Type B pancreatic cell (in vitro differentiated cells): ENCODE results near the gene VMP1. TPM values are rescaled to one million over a fixed set of nuclear protein-coding genes. Genes with fewer than 3 reads are reported as not detected.

Source experiments
- DNase-seq: peaks from one replicate; pipeline ENCODE4 v3.0.0; 2021; ENCODE audit warnings: mixed read lengths; ENCODE audit not compliant: unreplicated experiment; ENCODE audit errors: extremely low spot score
- H3K27ac Mint-ChIP-seq: 2 replicates; pipeline ENCODE4 v1.8.0; 2021; ENCODE audit warnings: mild to moderate bottlenecking, mixed read lengths
- H3K27me3 Mint-ChIP-seq: 2 replicates; pipeline ENCODE4 v1.8.0; 2021; ENCODE audit warnings: mixed read lengths
- H3K36me3 Mint-ChIP-seq: 2 replicates; pipeline ENCODE4 v1.8.0; 2021; ENCODE audit warnings: mixed read lengths
- H3K4me1 Mint-ChIP-seq: one replicate; pipeline ENCODE4 v1.8.0; 2021; ENCODE audit warnings: mixed read lengths; ENCODE audit not compliant: unreplicated experiment
- H3K4me3 Mint-ChIP-seq: 2 replicates; pipeline ENCODE4 v1.8.0; 2021; ENCODE audit warnings: mild to moderate bottlenecking, mixed read lengths
- H3K9me3 Mint-ChIP-seq: 2 replicates; pipeline ENCODE4 v1.8.0; 2021; ENCODE audit warnings: mixed read lengths
- CTCF ChIP-seq: fragments of 200-600 bp; sonication (generic); conservative IDR thresholded peaks from 2 replicates; pipeline ENCODE4 v1.5.0; 2021; ENCODE audit warnings: antibody characterized with exemption, mild to moderate bottlenecking
- long read RNA-seq: library from polyadenylated mRNA; unstranded; transcript quantifications from one replicate; pipeline ENCODE4 v2.0.0, GENCODE V29; 2020
- total RNA-seq: library from RNA; stranded (reverse); gene quantifications from 2 replicates; pipeline ENCODE4 v1.2.1, GENCODE V29; 2021; ENCODE audit warnings: low replicate concordance

The VMP1 gene
- total RNA-seq, result 124 and 157 TPM in 2 replicates
- long read RNA-seq, full-length matches to known transcripts, result 509 of 578 reads
- long read RNA-seq, partial matches to known transcripts, result 9 of 578 reads
- long read RNA-seq, other reads (novel, unspliced or antisense), result 60 of 578 reads

DNA sequence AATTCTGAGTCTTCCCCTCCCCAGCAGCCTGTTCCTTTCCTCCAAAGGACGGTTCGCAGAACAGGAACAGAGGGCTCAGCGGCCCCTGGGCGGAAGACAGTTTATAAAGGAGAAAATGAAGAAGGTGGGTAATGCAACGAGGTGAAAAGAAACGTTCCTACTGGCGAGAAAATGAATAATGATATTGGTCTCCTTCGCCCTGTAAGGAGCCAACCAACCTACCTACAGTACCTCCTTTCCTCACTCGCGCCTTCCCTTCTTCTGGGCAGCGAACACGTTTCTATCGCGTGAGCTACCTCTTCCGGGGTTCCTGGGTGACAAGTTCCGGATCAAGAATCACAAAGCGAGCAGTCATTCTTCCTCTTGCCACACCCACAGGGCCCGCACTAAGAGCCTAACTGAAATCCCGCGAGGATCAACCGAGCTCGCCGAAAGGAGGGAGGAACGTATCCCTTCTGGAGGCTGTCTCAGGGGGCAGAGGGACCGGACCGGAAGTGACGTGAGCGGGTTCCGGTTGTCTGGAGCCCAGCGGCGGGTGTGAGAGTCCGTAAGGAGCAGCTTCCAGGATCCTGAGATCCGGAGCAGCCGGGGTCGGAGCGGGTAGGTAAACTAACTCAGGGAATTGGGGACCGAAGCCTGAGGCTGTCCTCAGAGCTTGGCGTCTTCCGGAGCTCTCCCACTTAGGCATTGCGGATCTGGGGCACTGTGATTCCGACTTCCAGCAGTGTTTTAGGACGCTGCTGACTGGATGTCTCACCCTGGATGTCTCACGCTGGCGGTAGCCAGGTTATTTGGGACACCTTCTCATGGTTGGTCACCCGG is at the start of gene VMP1, which contains the start of gene PTRH2:
TSS of gene VMP1 (plus strand) at position 506 of the 822 bp plus-strand sequence. CDS start 23,793 bp downstream, outside the sequence.
TSS of gene PTRH2 (minus strand) at position 282 of the 822 bp plus-strand sequence. CDS start 9,452 bp downstream, outside the sequence.
- Mint-ChIP-seq H3K27ac (peak within 1 kb of the TSS; percentile 96), H3K9me3 (no peaks in the 10 kb centered on the region), H3K4me3 (peak within 1 kb of the TSS; percentile 97), H3K36me3 (peaks cover 6% of the 10 kb centered on the region), H3K27me3 (no peaks in the 10 kb centered on the region), H3K4me1 (peaks cover 26% of the 10 kb centered on the region)
- DNase-seq, result peak; percentile 96
- TF ChIP-seq CTCF, result no peak

- H3K9me3 Mint-ChIP-seq, result no peaks in the 10 kb centered on the region
- TF ChIP-seq CTCF, result no peak
- H3K4me3 Mint-ChIP-seq, result no peak overlapping the region
- H3K4me1 Mint-ChIP-seq, result no peaks in the 10 kb centered on the region
- no peak for DNase-seq
- no peak overlapping the region for H3K27ac Mint-ChIP-seq
- H3K27me3 Mint-ChIP-seq, result no peaks in the 10 kb centered on the region
- peaks cover 15% of the 10 kb centered on the region for H3K36me3 Mint-ChIP-seq
Observed at GRCh38 chr17:59666235-59666634, 41.2 kb upstream of the VMP1 start.

- DNase-seq, result no peak
- H3K27me3 Mint-ChIP-seq, result no peaks in the 10 kb centered on the region
Observed at GRCh38 chr17:59668816-59669215, 38.6 kb upstream of the VMP1 start.

GRCh38 chr17:59669411-59669810 is 38.0 kb upstream of the VMP1 start:
- H3K36me3 Mint-ChIP-seq, result peaks cover 26% of the 10 kb centered on the region
- no peaks in the 10 kb centered on the region for H3K27me3 Mint-ChIP-seq
- no peak for TF ChIP-seq CTCF
- no peak overlapping the region for H3K27ac Mint-ChIP-seq
- no peaks in the 10 kb centered on the region for H3K4me1 Mint-ChIP-seq
- no peaks in the 10 kb centered on the region for H3K9me3 Mint-ChIP-seq
- no peak overlapping the region for H3K4me3 Mint-ChIP-seq
- no peak for DNase-seq

More at GRCh38 chr17:59668816-59669215, 38.6 kb upstream of the VMP1 start:
- no peak for TF ChIP-seq CTCF
- no peaks in the 10 kb centered on the region for H3K9me3 Mint-ChIP-seq
- peaks cover 23% of the 10 kb centered on the region for H3K36me3 Mint-ChIP-seq
- no peaks in the 10 kb centered on the region for H3K4me1 Mint-ChIP-seq
- no peak overlapping the region for H3K27ac Mint-ChIP-seq
- H3K4me3 Mint-ChIP-seq, result no peak overlapping the region

DNA sequence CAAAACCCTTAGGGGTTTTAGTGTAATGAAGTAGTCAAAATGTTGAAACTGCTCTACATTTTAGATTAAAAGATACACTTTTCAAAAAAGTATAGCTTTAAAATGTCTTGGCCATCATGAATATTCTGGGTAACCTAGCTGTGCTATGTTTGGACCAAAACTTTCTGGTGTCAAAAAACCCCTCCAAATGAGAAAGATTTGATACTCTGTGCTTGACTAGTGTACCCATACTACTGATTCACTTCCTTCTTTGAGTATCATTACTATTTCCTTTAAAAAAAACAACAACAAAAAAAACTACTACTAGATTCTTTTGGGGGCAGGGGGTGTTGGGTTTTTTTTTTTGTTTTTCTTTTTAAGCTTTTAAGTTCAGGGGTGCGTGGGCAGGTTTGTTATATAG is 37.5 kb upstream of the VMP1 start:
- H3K9me3 Mint-ChIP-seq, result no peaks in the 10 kb centered on the region
- no peak overlapping the region for H3K4me3 Mint-ChIP-seq
- H3K27me3 Mint-ChIP-seq, result no peaks in the 10 kb centered on the region
- H3K4me1 Mint-ChIP-seq, result no peaks in the 10 kb centered on the region
- DNase-seq, result no peak
- TF ChIP-seq CTCF, result no peak
- H3K27ac Mint-ChIP-seq, result no peak overlapping the region
- peaks cover 30% of the 10 kb centered on the region for H3K36me3 Mint-ChIP-seq
